ENCODE measurements around the gene LY6G6C.

DNA sequence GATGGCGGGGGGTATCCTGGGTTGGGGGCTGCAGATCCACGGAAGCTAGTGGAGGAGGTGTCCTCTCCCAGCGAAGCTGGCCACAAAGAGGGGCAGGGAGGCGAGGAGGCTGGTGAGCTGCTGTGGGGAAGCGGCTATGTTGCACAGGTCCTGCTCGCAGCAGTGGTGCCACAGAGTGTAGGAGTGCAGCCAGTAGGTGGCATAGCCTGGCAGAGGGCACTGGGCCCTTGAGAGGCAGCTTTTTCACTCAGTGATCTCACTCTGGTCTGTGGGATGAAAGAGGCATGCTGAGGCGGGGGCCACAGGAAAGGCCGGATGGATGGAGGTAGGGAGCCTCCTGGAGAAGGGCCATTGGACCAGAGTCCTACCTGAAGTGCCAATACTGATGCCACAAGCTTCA, 9.2 kb downstream of the LY6G6C start:
- TF ChIP-seq, protein P1, sequence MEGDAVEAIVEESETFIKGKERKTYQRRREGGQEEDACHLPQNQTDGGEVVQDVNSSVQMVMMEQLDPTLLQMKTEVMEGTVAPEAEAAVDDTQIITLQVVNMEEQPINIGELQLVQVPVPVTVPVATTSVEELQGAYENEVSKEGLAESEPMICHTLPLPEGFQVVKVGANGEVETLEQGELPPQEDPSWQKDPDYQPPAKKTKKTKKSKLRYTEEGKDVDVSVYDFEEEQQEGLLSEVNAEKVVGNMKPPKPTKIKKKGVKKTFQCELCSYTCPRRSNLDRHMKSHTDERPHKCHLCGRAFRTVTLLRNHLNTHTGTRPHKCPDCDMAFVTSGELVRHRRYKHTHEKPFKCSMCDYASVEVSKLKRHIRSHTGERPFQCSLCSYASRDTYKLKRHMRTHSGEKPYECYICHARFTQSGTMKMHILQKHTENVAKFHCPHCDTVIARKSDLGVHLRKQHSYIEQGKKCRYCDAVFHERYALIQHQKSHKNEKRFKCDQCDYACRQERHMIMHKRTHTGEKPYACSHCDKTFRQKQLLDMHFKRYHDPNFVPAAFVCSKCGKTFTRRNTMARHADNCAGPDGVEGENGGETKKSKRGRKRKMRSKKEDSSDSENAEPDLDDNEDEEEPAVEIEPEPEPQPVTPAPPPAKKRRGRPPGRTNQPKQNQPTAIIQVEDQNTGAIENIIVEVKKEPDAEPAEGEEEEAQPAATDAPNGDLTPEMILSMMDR (IDR thresholded peaks at IDR 0.05), result no peak
- TF ChIP-seq POLR2A (IDR thresholded peaks at IDR 0.05), result no peak
